ENCODE data around the gene CDC37. TPM values are rescaled to one million over a fixed set of nuclear protein-coding genes. Genes with fewer than 3 reads are reported as not detected.
"Not testable (repeated sequence)": the region's sequence is repeated elsewhere in the genome, so short reads cannot be mapped to it uniquely, and the experiment has no call there.

Gene CDC37
- total RNA-seq, 2 donors from 2014 or later = 140 to 188 TPM

GRCh38 chr19:10380313-10381102, 22.8 kb downstream of the CDC37 start, which contains the start of gene TYK2:
Gene TYK2 (minus strand): TSS chr19:10380572. CDS start chr19:10378406, 2,166 bp downstream.
- ATAC-seq = peak; percentile 97 to 99
- Mint-ChIP-seq H3K27ac (peak within 1 kb of the TSS; percentile 79 to 90), H3K36me3 (peaks cover 14 to 16% of the 10 kb centered on the region in 2 donors), H3K9me3 (no peaks in the 10 kb centered on the region)
- DNase-seq (ENCODE audit: low spot score in 2 of 2) = peak; percentile 99

DNA sequence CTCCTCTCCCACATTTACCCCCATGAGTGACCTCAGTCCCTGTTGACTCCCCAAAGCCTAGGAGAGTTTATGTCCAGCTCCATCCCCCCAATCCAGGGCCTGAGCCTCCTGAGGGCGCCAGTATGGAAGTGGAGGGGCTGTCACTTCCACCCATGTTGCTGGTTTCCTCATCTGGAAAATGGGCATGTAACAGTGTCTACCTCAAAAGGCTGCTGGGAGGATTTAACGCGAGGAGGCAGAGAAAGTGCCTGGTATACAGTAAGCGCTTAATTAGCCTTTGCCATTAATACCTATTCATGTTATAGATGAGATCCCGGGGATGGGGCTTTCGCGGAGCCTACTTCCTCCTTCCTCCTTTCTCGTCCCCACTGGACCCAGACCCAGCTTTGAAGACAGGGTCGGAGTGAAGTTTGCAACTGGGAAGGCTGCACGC, 23.4 kb downstream of the CDC37 start:
- ATAC-seq (peak; percentile 2), DNase-seq (ENCODE audit: low spot score in 2 of 2) (peak in 1 of 2 donors; percentile 22)
- Mint-ChIP-seq H3K36me3 (peaks cover 16 to 18% of the 10 kb centered on the region in 2 donors), H3K27ac (peak overlapping the region; percentile 79 to 90), H3K9me3 (no peaks in the 10 kb centered on the region)

GRCh38 chr19:10378124-10378523, 25.2 kb downstream of the CDC37 start:
- Mint-ChIP-seq H3K27ac (peak overlapping the region in 1 of 2 donors; percentile 55), H3K36me3 (peaks cover 16 to 21% of the 10 kb centered on the region in 2 donors)

DNA sequence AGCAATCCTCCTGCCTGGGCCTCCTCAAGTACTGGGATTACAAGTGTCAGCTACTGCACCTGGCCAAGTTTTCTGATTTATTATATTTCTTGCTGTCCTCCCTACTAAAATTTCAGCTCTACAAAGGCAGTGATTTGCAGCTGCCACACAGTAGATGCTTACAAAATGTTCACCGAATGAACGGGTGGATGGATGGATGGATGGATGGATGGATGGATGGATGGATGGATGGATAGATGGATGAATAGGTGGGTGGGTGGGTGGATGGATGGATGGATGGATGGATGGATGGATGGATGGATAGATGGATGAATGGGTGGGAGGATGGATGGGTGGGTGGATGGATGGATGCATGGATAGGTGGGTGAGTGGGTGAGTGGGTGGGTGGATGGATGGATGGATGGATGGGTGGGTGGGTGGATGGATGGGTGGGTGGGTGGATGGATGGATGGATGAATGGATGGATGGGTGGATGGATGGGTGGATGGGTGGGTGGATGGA, 26.2 kb downstream of the CDC37 start:
- not testable (repeated sequence) for ATAC-seq, H3K27ac Mint-ChIP-seq

More at GRCh38 chr19:10378124-10378523, 25.2 kb downstream of the CDC37 start:
- no peak for DNase-seq (ENCODE audit: low spot score in 2 of 2)
- ATAC-seq = no peak
- no peaks in the 10 kb centered on the region for H3K9me3 Mint-ChIP-seq

DNA sequence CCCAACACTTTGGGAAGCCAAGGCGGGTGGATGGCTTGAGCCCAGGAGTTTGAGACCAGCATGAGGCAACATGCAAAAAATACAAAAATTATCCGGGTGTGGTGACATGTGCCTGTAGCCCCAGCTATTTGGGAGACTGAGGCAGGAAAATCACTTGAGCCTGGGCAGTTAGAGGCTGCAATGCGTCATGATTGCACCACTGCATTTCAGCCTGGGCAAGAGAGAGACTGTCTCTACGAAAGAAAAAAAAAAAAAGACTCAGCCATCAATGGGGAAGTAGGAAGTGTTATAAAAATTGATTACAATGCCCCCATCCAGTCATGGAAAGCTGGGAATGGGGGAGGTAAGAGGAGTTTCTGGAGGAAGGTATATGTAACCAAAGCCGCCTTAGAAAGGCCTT, 28.4 kb downstream of the CDC37 start:
- DNase-seq (ENCODE audit: low spot score in 2 of 2) = no peak
- peak overlapping the region; percentile 2 to 28 for H3K27ac Mint-ChIP-seq
- no peak for ATAC-seq
- no peaks in the 10 kb centered on the region for H3K9me3 Mint-ChIP-seq
- H3K36me3 Mint-ChIP-seq = peaks cover 12 to 14% of the 10 kb centered on the region in 2 donors

More for the DNA sequence above, 26.2 kb downstream of the CDC37 start:
- H3K36me3 Mint-ChIP-seq = peaks cover 16 to 21% of the 10 kb centered on the region in 2 donors
- DNase-seq (ENCODE audit: low spot score in 2 of 2); H3K9me3 Mint-ChIP-seq: not testable (repeated sequence)

- ATAC-seq = no peak
- Mint-ChIP-seq H3K36me3 (peaks cover 9 to 16% of the 10 kb centered on the region in 2 donors), H3K9me3 (no peaks in the 10 kb centered on the region), H3K27ac (no peak overlapping the region)
- no peak for DNase-seq (ENCODE audit: low spot score in 2 of 2)
Measured at GRCh38 chr19:10372690-10373089, 30.7 kb downstream of the CDC37 start.

DNA sequence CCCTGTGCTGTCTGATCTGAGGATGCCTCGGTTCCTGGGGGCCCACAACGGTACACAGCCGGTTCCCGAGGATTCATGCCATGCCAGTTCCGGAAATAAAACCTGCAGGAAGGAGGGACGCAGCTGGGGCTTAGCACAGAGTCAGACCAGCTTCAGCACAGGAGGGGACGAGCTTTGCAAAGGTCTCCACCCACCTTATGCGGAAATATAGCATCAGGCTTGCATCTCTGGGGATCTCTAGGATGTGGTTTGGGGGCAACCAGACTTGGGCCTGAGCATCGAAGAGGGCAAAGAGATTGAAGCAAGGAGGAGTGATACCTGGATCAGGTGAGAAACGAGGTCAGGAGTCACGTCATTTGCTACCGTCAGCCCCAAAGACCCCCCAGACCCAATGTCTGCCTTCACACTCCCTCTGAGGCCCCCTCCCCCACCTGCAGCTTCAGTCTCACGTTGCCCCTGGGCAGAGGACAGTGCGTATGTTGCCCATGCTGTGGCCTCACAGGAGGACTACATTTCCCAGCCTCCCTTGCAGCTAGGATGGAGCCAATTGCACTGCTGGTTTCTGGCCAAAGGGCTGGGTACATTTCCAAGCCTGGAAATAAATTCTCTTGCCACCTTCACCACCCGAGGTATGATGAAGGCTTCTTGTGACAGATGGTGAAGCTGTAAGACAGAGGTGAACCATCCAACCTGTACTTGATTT, 35.1 kb downstream of the CDC37 start:
- peaks cover 9% of the 10 kb centered on the region in 2 donors for H3K36me3 Mint-ChIP-seq
- ATAC-seq (no peak), DNase-seq (ENCODE audit: low spot score in 2 of 2) (no peak)
- no peaks in the 10 kb centered on the region for H3K9me3 Mint-ChIP-seq
- H3K27ac Mint-ChIP-seq = no peak overlapping the region

GRCh38 chr19:10366950-10367512, 36.3 kb downstream of the CDC37 start:
- H3K36me3 Mint-ChIP-seq; DNase-seq (ENCODE audit: low spot score in 2 of 2); H3K9me3 Mint-ChIP-seq; H3K27ac Mint-ChIP-seq; ATAC-seq: not testable (repeated sequence)

- no peak overlapping the region for H3K27ac Mint-ChIP-seq
- DNase-seq (ENCODE audit: low spot score in 2 of 2) (no peak), ATAC-seq (no peak)
- peaks cover 9% of the 10 kb centered on the region in 2 donors for H3K36me3 Mint-ChIP-seq
- H3K9me3 Mint-ChIP-seq = no peaks in the 10 kb centered on the region
Measured at GRCh38 chr19:10365518-10365917, 37.8 kb downstream of the CDC37 start.

DNA sequence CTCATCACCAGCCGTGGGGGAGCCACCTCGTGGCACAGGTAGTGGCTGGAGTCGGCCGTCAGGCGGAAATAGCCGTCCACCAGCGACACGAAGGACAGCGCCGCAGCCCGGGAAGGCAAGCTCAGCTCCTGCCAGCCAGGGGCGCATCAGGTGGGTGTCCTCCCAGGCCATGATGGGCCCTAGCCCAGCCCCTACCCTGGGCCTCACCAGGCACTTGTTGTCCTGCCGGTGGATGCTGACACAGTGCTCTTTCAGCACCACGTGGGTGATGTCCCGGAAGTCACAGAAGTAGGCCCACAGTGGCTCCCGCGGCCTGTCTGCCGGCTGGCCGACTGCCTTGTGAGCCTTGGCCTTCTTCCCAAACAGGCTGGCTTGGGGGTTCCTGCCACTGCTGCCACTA, 38.7 kb downstream of the CDC37 start:
- no peak for ATAC-seq
- Mint-ChIP-seq H3K27ac (no peak overlapping the region), H3K9me3 (no peaks in the 10 kb centered on the region), H3K36me3 (peaks cover 7 to 8% of the 10 kb centered on the region in 2 donors)
- DNase-seq (ENCODE audit: low spot score in 2 of 2) = no peak

DNA sequence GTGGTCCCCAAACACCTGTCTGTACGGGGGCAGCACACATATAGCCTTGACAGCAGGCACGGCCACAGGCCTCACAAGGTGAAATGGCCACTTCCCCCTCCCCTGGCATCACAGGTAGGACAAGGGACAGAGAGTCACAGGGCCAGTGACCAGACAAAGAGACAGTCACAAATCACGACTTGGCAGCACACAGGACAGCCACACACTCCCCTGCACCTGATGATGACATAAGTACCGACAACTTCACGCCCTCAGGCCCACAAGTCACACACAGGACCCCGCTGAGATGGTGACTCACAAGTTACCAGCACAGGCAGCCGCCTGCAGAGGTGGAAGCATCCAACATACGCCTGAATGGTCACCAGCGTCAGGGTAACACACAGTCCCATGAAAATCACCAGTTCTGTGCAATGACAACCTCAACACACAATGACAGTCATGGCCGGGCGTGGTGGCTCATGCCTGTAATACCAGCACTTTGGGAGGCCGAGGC, 39.5 kb downstream of the CDC37 start:
- Mint-ChIP-seq H3K36me3 (no peaks in the 10 kb centered on the region), H3K9me3 (no peaks in the 10 kb centered on the region), H3K27ac (no peak overlapping the region)
- DNase-seq (ENCODE audit: low spot score in 2 of 2) (no peak), ATAC-seq (peak; percentile 24 to 38)

DNA sequence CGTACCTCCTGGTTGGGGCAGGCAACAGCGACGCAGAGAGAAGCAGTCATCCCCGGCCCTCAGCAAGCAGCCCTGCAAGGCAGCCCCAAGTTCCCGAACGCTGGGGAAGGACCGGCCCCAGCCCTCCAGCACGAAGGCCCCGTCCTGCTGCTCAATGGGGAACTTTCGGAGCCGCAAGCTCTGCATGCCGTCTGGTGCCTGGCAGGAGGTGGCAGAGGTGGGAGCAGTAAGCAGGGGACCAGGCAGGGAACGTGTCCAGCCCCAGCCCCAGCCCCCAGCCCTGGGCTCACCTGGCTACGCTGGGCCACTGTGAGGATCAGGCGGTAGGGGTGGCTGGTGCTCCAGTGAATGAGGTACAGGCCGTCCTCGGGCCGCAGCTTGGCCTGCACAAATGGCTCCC, 41.1 kb downstream of the CDC37 start:
- DNase-seq (ENCODE audit: low spot score in 2 of 2) (no peak), ATAC-seq (no peak)
- Mint-ChIP-seq H3K27ac (no peak overlapping the region), H3K9me3 (no peaks in the 10 kb centered on the region), H3K36me3 (no peaks in the 10 kb centered on the region)

GRCh38 chr19:10361569-10362011, 41.8 kb downstream of the CDC37 start:
- ATAC-seq = no peak
- no peak for DNase-seq (ENCODE audit: low spot score in 2 of 2)
- Mint-ChIP-seq H3K9me3 (no peaks in the 10 kb centered on the region), H3K27ac (no peak overlapping the region), H3K36me3 (no peaks in the 10 kb centered on the region)

DNA sequence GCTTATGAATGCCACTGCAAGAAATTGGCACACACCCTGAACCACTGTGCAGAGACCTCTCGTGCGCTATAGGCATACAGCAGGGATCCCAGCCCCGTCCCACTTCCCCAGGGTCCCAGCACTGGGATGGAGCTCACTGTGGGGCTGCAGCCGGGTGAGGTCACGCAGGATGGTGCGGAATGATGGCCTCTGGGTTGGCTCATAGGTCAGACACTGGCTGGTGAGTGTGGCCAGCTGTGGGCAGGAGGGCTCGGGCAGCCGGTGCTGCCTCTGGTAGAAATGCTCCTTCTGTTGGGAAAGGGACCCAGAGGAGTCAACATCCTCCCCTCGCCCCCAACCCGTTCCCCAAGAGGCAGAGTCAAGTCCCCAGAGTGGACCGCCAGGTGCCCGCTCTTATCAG, 46.9 kb downstream of the CDC37 start:
- Mint-ChIP-seq H3K27ac (no peak overlapping the region), H3K9me3 (no peaks in the 10 kb centered on the region), H3K36me3 (peaks cover 7 to 15% of the 10 kb centered on the region in 2 donors)
- ATAC-seq = no peak
- no peak for DNase-seq (ENCODE audit: low spot score in 2 of 2)

- DNase-seq (ENCODE audit: low spot score in 2 of 2) = peak in 1 of 2 donors; percentile 58
- Mint-ChIP-seq H3K27ac (peak overlapping the region in 1 of 2 donors; percentile 89), H3K36me3 (peaks cover 7 to 15% of the 10 kb centered on the region in 2 donors), H3K9me3 (no peaks in the 10 kb centered on the region)
- peak in 1 of 2 donors; percentile 62 for ATAC-seq
Measured at GRCh38 chr19:10353793-10354391, 49.5 kb downstream of the CDC37 start.

Measured in activated naive CD4-positive, alpha-beta T cell treated with anti-CD3 and anti-CD28 coated beads, Interleukin-2, amount 50 U/mL, for 72 hours (primary cell).